HG03196 (cell line): Measurements from ENCODE around the gene ASAH2.

Source experiments
- ATAC-seq: cut with Tn5 transposase; IDR thresholded peaks from one replicate; pipeline ENCODE4 v1.9.1; 2021; ENCODE audit not compliant: unreplicated experiment

The ASAH2 gene

DNA sequence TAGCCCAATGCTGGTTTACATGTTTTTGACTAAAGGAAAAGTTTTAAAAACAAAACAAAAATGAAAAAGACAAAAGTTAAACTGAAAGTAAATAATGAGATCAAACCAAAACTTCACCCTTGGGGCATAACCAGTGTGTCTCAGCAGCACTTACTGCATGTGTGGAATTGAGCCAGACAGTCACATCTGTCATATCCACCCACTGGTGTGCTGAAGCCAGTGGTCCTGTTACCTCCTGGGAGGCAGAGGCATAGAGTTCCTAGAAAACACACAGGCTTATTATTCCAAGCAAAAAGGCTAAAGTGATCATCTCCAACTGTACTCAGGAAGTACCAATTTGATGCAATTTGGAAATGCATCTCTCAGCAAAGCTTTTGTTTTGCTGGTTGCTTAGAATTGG, 40.4 kb downstream of the ASAH2 start:
- ATAC-seq = no peak
